ENCODE results near the gene ADAP1.

DNA sequence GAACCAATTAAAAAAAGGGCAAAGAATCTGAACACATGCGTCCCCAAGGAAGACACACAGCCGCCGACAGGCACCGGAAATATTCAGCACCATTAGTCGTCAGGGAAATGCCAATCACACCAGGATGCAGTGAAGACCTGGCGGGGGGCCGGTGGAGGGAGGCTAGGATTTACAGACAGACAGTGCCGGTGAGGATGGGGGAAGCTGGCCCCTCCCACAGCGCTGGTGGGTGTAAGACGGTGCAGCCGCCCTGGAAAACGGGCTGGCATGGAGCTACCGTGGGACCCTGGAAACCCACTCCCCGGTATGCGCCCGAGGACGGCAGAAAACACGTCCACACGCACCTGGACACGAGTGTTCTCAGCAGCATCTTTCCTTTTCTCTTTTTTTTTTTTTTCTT lies 4.8 kb upstream of the ADAP1 start:
- TF ChIP-seq CTCF (IDR thresholded peaks at IDR 0.05) (no peak), POLR2A (IDR thresholded peaks at IDR 0.05) (no peak)
